Brain pericyte (primary cell): Measurements from ENCODE around the gene GUCY2D.
"Not testable (repeated sequence)": the region's sequence is repeated elsewhere in the genome, so short reads cannot be mapped to it uniquely, and the experiment has no call there.

Source experiments
- DNase-seq: peaks from one replicate; pipeline ENCODE4 v3.0.0-alpha.2; 2012; ENCODE audit warnings: low read depth, low spot score

The GUCY2D gene

DNA sequence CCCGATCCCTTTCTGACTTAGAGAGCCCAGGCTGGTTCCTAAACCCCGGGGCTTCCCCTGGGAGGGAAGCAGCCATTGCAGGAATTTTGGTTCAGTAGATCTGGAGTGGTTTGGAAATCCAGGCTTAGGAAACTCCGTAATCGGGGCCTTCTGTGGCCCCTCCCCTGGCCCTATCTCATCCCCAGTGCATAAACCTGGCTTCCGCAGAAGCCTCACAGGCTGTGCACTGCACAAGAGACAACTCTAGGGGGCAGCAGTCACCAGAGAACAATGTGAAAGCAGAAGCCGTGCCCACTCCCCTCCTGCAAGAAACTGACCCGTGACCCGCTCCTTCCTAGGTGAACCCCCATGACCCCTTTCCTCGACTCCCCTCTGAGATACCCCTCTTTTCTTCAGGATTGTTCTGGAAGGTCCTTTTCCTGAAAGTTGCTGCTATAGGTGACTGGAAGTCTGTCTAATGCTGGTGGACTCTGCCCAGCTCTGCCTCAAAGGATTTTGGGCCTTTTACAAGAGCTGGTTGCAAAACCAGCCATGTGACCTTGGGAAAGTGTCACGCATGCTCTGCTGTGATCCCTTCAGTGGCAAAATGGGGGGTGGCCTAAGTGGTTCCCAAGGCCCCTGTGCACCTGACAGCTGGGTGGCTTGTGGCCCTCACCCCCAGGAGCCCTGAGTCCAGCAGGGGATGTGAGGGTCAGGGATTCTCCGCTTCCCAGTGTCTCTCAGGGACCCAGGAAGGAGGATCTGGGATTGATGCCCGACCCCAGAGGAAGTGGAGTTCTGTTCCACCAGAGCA is 14.4 kb downstream of the GUCY2D start:
- no peak for DNase-seq

DNA sequence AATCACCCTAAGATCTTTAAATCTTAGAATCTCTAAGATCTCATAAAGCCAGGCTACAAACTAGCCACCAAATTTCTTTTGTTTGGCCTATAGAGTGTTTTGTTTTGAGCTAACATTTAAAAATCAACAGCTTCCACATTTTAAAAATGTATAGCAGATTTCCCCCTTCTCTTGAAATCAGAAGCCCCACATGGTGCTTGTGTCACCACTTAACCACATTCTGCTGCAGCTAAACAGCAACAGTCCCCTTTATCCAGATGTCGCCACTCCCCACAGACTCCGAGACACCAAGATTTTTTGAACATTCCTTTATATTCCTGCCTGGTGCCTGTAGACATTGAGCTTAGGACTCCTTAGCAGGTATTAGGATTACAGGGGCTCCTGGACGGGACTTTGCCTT is 16.0 kb downstream of the GUCY2D start:
- DNase-seq, result no peak

DNA sequence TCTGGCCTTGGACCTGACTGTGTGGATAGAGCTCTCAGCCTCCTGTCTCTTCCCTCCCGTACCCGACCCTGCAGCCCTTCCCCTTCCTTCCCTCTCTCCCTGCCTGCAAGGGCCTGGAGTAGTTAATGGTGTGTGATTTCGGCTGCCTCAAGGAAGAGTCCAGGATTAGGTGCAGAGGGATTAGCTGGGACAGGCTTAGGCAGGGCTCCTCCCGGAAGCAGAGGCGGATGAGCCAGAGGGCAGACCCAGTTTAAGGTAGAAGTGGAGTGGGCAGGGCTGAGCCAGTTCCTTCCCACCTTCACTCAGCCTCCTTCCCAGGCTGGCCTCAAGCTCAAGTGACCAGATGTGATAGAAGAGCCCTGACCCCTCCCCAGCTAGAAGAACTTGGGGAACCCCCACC is 16.8 kb downstream of the GUCY2D start:
- no peak for DNase-seq

- no peak for DNase-seq
Observed at GRCh38 chr17:8019665-8020650, 17.5 kb downstream of the GUCY2D start.

DNA sequence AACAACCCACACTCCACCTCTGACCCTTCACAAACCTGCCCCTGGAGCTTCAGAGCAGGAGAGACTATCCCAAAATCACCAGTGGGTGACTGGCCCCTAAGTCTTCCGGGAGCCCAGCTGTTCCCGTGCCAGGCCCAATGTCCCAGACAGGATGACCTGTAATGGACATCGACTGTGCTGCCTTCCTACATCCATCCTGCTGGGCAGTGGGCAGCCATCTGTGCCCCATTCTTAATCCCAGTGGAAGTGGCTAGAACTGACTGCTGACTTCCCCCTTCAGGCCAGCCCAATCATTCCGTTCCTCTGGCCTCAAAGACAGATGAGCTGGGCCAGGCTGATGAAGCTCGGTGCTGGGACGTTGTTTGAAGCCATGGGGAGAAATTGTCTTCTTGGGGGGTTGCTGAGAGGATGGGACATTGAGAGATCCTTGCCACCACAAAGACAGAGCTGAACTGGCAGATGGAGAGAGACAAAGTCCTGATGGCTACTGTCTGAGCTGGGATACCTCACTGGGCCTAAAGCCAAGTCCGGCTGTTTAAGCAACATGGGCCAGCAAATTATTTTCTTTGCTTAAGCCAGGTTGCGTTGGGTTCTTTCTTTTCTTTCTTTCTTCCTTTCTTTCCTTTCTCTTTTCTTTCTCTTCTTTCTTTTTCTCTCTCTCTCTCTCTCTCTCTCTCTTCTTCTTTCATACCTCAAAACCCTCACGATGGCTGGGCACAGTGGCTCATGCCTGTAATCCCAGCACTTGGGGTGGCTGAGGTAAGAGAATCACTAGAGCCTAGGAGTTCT is 18.6 kb downstream of the GUCY2D start:
- no peak for DNase-seq

DNA sequence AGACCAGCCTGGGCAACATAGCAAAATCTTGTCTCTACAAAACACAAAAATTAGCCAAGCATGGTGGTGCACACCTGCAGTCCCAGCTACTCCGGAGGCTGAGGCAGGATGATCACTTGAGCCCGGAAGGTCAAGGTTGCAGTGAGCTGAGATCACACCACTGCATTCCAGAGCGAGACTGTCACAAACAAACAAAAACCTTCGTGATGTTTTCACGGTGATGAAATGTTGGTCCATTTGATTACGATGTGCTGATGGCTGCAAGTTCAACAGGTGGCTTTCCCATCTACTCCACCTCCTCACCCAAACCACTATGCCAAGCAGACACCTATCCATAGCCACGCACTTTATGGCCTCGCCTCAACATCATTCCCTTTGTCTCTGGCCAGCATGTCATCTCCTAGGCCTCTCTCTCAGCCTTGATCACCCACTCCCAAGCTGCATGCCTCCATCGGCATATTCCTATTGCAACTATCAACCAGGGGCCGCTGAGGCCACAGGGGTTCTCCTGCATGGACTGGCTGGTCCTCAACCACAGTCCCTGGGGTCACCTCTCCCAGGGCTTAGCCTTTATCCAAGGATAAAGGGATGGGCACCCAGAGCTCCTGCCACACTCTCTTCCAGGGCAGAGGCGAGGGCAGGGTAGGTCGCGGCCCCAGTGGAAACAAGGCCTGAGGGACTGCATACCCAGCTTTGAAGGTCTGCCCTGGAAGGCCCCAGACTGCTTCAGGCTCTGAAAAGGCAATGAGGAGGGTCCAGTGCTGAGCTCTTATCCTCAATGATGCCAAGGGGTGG is 19.3 kb downstream of the GUCY2D start:
- DNase-seq, result no peak

GRCh38 chr17:8022360-8023003 is 20.1 kb downstream of the GUCY2D start:
- no peak for DNase-seq

DNA sequence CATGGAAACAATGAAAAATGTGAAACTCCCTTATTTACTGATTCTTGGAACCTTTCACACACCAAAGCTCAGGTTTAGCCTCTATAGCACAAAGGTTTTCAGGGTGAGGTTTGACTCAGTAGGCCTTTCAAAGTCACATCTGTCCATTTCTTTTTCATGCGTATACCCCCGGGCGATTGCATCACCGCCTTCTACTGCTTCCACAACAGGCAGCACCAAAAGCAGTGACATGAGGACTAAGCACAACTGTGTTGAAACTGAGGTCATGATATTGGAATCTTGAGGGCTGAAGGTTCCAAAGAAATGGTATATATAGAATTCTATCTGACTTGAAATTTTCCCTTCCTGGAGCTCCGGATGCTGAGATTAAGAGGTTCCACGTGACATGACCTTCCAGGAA is 21.7 kb downstream of the GUCY2D start:
- DNase-seq, result not testable (repeated sequence)

DNA sequence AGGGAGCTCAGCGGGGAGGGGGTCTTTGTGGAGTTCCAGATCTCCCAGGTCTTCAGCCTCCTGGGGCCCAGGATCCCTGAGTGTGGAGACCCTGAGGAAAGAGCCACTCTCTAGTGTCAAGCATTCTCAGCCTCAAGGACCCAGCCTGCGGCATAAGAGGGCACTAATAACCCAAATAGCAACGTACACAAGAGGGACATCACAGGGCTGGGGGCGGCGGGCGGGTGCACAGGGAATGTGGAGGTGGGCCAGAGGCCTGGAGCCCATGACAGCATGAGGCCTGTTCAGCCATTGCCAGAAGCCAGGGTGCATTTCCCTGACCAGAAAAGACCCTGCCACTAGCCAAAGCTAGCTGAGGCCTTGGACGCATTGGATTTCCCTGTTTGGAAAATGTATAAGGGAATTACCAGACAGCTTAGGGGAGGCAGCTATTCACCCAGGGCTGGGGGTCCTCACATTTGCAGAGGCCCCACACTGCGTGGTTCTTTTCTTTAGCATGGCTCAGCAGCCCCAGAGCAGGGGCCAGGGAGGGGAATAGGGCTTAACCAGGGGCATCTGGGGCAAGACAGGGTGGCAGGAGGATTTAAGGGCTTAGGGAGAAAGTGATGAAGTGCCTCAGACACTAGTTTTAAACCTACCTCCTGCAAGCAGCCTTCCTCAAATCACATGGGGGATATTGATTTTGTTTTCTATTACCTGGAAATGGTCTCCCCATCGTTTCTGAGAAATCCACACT is 22.9 kb downstream of the GUCY2D start:
- no peak for DNase-seq

- no peak for DNase-seq
Observed at GRCh38 chr17:8029121-8029520, 26.7 kb downstream of the GUCY2D start.

GRCh38 chr17:8031261-8031661 is 28.8 kb downstream of the GUCY2D start:
- DNase-seq, result no peak

DNA sequence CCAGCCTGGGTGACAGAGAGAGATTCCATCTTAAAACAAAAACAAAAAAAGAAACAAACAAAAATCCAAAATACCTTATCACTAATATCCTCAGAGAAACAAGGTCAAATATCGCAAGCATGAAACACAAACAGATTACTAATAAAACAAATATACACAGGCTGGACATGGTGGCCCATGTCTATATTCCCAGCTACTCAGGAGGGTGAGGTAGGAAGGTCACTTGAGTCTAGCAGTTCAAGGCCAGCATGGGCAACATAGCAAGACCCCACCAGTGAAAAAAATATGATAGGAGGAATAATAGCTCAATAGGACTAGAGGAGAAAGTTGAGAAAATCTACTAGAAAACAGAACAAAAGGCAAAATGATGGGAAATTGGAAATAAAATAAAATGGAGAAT is 29.5 kb downstream of the GUCY2D start:
- DNase-seq, result no peak

DNA sequence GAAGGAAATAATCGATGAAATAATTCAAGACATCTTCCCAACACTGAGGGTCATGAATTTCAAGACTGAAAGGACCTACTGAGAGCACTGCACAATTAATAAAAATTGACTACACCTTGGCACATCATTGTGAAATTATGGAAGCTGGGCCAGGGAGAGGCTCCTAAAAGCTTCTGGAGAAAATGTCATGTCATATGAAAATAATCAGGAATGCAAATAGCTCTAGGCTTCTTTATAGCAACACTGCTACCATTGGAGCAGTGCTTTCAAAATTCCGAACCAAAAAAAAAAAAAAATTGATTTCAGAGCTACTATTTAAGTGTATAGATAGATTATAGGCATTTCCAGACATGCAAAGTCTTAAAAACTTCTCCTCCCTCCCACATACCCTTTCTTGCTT is 30.0 kb downstream of the GUCY2D start:
- DNase-seq, result no peak

DNA sequence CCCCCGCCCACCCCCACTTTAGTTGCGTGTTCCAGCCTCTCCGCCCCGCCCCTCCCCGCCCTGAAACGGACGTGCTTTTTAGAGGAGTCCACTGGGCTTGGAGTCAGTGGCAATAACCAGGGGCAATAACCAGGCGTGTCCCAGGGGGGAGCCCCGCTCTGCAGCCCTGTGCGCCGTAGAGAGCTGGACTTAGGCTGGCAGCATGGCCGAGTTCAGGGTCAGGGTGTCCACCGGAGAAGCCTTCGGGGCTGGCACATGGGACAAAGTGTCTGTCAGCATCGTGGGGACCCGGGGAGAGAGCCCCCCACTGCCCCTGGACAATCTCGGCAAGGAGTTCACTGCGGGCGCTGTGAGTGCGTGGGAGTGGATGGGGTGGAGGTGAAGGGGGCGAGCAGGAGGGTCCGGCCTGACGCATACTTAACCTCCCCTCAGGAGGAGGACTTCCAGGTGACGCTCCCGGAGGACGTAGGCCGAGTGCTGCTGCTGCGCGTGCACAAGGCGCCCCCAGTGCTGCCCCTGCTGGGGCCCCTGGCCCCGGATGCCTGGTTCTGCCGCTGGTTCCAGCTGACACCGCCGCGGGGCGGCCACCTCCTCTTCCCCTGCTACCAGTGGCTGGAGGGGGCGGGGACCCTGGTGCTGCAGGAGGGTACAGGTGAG is 36.7 kb downstream of the GUCY2D start, which contains the start of gene ALOX15B:
TSS of gene ALOX15B (plus strand) at position 106 of the 657 bp plus-strand sequence. CDS start at position 203, 97 bp downstream.
- DNase-seq, result no peak

GRCh38 chr17:8039611-8040168 is 37.3 kb downstream of the GUCY2D start:
- DNase-seq, result no peak

DNA sequence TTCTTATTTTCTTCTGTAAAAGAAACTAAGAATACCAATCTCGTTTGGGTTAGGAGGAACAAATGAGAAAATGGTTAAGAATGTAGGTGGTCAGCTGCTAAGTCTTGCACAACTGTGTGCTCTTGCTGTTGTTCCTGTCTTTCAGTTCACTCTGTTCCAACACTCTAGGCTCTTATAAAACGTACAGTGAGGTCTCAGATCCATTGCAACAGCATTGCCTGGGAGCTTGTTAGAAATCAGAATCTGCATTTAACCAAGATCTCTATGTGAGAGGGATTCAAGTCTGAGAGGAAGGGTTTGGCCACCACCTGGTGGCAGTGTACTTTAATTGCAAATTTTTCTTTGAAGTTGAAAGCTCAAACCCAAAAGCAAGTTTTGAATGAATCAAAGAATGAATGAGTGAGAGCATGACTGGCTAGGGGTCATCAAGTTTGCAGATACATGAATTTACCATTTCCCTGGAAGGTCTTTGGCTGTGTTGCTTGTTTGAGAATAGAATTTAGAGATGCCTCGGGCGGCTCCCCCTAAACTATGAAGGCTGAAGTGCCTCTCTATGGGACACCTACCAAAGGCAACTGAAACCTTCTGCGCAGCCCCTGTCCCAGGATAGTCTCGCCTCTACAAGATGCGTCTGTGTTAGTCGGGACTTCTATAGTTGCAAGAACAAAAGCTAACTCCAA is 39.0 kb downstream of the GUCY2D start:
- DNase-seq, result no peak

GRCh38 chr17:8041979-8042378 is 39.6 kb downstream of the GUCY2D start:
- DNase-seq, result no peak
